ENCODE results near the gene LENG8.

GRCh38 chr19:54400913-54401312, 48.1 kb upstream of the LENG8 start:
- no peak for TF ChIP-seq CTCF (IDR thresholded peaks at IDR 0.05)
- TF ChIP-seq POLR2A (IDR thresholded peaks at IDR 0.05), result no peak
